ENCODE measurements around the gene OXCT1. TPM values are rescaled to one million over a fixed set of nuclear protein-coding genes. Genes with fewer than 3 reads are reported as not detected.
"Not testable (repeated sequence)": the region's sequence is repeated elsewhere in the genome, so short reads cannot be mapped to it uniquely, and the experiment has no call there.

OXCT1 gene
- total RNA-seq, 2 donors from 2014 or later, result 15.2 to 25.3 TPM

- Histone ChIP-seq H3K4me1 (replicated peaks) (peaks cover 6% of the 10 kb centered on the region), H3K36me3 (no peaks in the 10 kb centered on the region), H3K4me3 (no peak overlapping the region), H3K27me3 (replicated peaks; ENCODE audit: insufficient read depth) (no peaks in the 10 kb centered on the region), H3K27ac (no peak overlapping the region), H3K9me3 (no peaks in the 10 kb centered on the region)
- intact Hi-C loops (cut with DNase I), result no loop called here
- TF ChIP-seq POLR2A (IDR thresholded peaks at IDR 0.05) (no peak), POLR2AphosphoS5 (IDR thresholded peaks at IDR 0.05) (no peak), CTCF (IDR thresholded peaks at IDR 0.05) (no peak)
- DNase-seq (ENCODE audit: low spot score), result no peak
Measured at GRCh38 chr5:41751867-41752266, 118.4 kb downstream of the OXCT1 start.

DNA sequence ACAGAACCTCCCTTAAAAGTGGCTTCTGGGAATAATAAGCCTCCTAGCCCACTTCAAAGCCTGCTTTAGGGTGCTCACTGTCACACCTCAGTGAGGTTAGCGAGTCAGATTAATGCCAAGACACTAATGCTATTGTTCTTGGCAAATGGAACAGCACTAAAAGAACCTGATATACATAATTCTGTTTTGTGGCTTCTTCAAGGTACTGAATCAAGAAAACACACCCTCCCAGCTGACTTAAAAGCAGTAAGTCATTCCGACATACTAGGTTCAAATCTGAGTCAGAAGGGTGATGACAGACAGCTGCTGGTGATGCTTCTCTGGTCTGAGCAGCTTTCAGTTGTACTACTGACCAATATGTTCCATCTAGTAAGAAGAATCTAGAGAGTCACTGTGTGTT is 121.6 kb downstream of the OXCT1 start:
- WGBS, result 89% methylated on average over 2 of the region's 2 CpGs
- no peaks in the 10 kb centered on the region for H3K27me3 ChIP-seq (replicated peaks; ENCODE audit: insufficient read depth)
- no peak for DNase-seq (ENCODE audit: low spot score)
- H3K9me3 ChIP-seq, result no peaks in the 10 kb centered on the region
- intact Hi-C loops (cut with DNase I), result no loop called here
- H3K27ac ChIP-seq, result no peak overlapping the region
- TF ChIP-seq POLR2AphosphoS5 (IDR thresholded peaks at IDR 0.05) (no peak), POLR2A (IDR thresholded peaks at IDR 0.05) (no peak), CTCF (IDR thresholded peaks at IDR 0.05) (no peak)
- H3K4me1 ChIP-seq (replicated peaks), result no peaks in the 10 kb centered on the region
- H3K4me3 ChIP-seq, result no peak overlapping the region
- no peaks in the 10 kb centered on the region for H3K36me3 ChIP-seq

DNA sequence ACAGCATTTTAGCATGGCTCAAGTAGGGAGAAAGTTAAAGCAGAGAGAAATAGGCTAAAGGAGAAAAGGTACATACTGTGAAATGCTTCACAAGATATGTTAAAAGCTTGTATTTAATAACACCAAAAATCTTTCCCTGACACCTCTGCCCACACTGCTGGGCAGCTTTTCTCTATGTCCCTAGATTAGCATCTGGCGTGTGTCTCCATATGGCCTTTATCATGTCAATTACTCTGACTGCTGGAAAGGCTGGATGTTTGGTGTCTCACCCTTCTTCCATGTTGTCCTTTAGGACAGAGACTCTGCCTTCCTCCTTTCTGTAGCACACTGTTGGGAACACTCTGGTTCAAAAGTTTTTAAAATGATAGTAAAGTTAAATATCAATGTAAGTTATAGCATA is 122.5 kb downstream of the OXCT1 start:
- TF ChIP-seq POLR2A (IDR thresholded peaks at IDR 0.05) (no peak), POLR2AphosphoS5 (IDR thresholded peaks at IDR 0.05) (no peak), CTCF (IDR thresholded peaks at IDR 0.05) (no peak)
- H3K4me1 ChIP-seq (replicated peaks), result no peaks in the 10 kb centered on the region
- no peak overlapping the region for H3K27ac ChIP-seq
- no peaks in the 10 kb centered on the region for H3K36me3 ChIP-seq
- DNase-seq (ENCODE audit: low spot score), result no peak
- intact Hi-C loops (cut with DNase I), result no loop called here
- WGBS, result 93% methylated on average over 1 of the region's 1 CpG
- no peaks in the 10 kb centered on the region for H3K9me3 ChIP-seq
- H3K4me3 ChIP-seq, result no peak overlapping the region
- H3K27me3 ChIP-seq (replicated peaks; ENCODE audit: insufficient read depth), result no peaks in the 10 kb centered on the region

GRCh38 chr5:41747301-41747700 is 122.9 kb downstream of the OXCT1 start:
- 22% methylated on average over 1 of the region's 1 CpG for WGBS
- no peak for DNase-seq (ENCODE audit: low spot score)
- Histone ChIP-seq H3K9me3 (no peaks in the 10 kb centered on the region), H3K27ac (no peak overlapping the region), H3K27me3 (replicated peaks; ENCODE audit: insufficient read depth) (no peaks in the 10 kb centered on the region), H3K4me3 (no peak overlapping the region), H3K4me1 (replicated peaks) (no peaks in the 10 kb centered on the region), H3K36me3 (no peaks in the 10 kb centered on the region)
- no peak for TF ChIP-seq POLR2AphosphoS5 (IDR thresholded peaks at IDR 0.05)
- no peak for TF ChIP-seq CTCF (IDR thresholded peaks at IDR 0.05)
- TF ChIP-seq POLR2A (IDR thresholded peaks at IDR 0.05), result no peak
- intact Hi-C loops (cut with DNase I), result no loop called here

DNA sequence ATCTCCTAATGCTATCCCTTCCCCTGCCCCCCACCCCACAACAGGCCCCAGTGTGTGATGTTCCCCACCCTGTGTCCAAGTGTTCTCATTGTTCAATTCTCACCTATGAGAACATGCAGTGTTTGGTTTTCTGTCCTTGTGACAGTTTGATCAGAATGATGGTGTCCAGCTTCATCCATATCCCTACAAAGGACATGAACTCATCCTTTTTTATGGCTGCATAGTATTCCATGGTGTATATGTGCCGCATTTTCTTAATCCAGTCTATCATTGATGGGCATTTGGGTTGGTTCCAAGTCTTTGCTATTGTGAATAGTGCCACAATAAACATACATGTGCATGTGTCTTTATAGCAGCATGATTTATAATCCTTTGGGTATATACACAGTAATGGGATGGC is 127.6 kb downstream of the OXCT1 start:
- 82% methylated on average over 1 of the region's 1 CpG for WGBS
- H3K27ac ChIP-seq; H3K36me3 ChIP-seq; H3K27me3 ChIP-seq (replicated peaks; ENCODE audit: insufficient read depth); H3K4me3 ChIP-seq; DNase-seq (ENCODE audit: low spot score); H3K9me3 ChIP-seq; intact Hi-C loops (cut with DNase I); H3K4me1 ChIP-seq (replicated peaks): not testable (repeated sequence)

All from prostate gland (tissue), 2 donors.